SH-SY5Y (cell line): ENCODE measurements around the gene NKAIN4.

Source experiments
- GATA2 ChIP-seq: IDR thresholded peaks from 2 replicates; pipeline ENCODE4 v1.6.1; 2011; ENCODE audit warnings: mild to moderate bottlenecking, low read depth, low read length
- GATA3 ChIP-seq: IDR thresholded peaks from 2 replicates; pipeline ENCODE4 v1.6.1; 2011; ENCODE audit warnings: low read depth, mild to moderate bottlenecking, low read length, moderate library complexity

DNA sequence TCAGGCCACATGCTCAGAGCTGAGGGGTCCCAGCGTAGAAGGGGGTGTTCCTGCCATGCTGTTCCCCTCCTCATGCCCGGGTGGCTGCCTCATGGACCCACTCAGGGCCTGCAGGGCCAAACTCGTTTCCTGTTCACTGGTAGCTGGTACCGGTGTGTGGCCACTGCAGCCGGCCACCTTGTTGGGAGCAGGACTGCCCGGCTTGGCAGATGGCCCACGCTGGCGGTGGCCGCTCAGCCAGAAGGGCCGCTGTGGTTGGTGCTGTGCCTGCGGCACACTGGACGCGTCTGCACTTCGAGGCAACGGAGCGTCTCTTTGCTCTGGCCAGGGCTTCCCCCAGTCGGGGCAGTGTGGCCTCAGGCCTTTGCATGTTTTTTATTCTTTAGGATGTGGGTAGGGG lies 28.7 kb upstream of the NKAIN4 start:
- TF ChIP-seq GATA2, result no peak
- TF ChIP-seq GATA3, result no peak
